GM19238 (cell line): Measurements from ENCODE around the gene RPP14.
"Not testable (repeated sequence)": the region's sequence is repeated elsewhere in the genome, so short reads cannot be mapped to it uniquely, and the experiment has no call there.

Source experiments
- DNase-seq: peaks from one replicate; pipeline ENCODE4 v3.0.0; 2011; ENCODE audit warnings: low spot score; ENCODE audit not compliant: insufficient read length

The RPP14 gene

DNA sequence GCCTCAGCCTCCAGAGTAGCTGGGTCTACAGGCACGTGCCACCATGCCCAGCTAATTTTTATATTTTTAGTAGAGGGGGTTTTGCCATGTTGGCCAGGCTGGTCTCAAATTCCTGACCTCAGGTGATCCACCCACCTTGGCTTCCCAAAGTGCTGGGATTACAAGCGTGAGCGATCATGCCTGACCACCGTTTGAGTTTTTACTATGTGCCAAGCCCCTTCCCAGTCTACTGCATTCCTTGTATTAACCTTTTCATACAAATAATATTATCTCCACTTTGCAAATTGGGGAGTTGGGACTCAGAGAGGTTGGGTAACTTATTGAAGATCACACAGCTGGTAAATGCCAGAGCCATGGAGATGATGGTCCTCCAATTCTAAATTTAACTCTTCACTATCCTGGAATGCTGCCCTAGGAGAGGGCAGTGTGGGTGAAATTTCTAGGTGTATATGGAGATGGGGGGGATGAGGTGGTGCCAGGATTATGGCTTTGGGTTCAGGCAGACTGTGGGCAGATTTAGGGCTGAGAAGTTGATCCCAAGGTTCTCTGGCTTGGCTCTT lies 25.6 kb downstream of the RPP14 start:
- no peak for DNase-seq

DNA sequence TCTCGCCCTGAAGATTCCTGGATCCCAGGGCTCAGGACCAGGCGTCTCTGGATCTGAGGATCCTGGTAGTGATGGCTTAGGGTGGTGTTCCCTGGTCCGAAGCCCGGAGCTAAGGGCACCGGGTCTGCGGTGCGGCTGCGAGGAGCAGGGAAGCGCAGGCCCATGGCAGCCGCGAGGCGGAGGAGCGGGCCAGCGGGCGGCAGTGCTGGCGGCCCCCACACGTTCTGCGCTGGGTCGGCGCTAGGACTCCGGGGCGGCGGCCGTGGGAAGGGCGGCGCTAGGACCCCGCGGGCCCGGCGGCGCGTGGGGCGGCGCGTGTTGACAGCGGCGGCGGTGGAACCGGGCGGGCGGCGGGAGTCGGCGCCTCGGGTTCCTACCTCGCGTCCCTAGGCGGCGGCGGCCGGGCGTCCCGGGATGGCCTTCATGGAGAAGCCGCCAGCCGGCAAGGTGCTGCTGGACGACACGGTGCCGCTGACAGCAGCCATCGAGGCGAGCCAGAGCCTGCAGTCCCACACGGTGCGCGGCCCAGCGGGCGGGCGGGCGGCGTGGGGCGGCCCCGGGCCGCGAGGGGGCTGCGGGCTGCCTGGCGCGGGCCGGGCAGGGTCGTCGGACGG lies 26.6 kb downstream of the RPP14 start, which contains the start of gene PXK:
PXK (plus strand) TSS at position 318 of the 614 bp plus-strand sequence; CDS start at position 415, 97 bp downstream.
- DNase-seq, result peak; percentile 74

GRCh38 chr3:58333206-58334012 lies 27.4 kb downstream of the RPP14 start:
- DNase-seq, result peak; percentile 50

- DNase-seq, result no peak
Observed at GRCh38 chr3:58334013-58334321, 27.9 kb downstream of the RPP14 start.

DNA sequence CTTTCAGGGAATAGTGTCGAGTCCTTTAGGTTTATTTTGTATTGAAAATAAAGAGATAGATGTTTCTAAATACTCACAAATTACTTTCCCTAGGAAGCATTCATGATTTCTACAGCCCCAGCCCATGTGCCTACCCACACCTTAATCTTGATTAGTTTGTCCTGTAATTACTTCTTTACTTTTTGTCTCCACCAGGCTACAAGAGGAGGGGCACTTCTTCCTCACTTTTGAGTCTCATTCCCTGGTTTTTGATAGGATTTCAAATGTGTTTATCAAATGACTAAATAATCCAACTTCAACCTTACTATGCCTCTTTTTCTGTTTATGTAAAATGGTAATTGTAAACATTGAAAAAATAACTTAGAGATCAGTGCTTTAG lies 28.4 kb downstream of the RPP14 start:
- no peak for DNase-seq

- no peak for DNase-seq
Observed at GRCh38 chr3:58335652-58335947, 29.6 kb downstream of the RPP14 start.

GRCh38 chr3:58336135-58336882 lies 30.3 kb downstream of the RPP14 start:
- DNase-seq, result no peak

GRCh38 chr3:58337190-58337589 lies 31.1 kb downstream of the RPP14 start:
- DNase-seq, result no peak

GRCh38 chr3:58339146-58339545 lies 33.1 kb downstream of the RPP14 start:
- not testable (repeated sequence) for DNase-seq

DNA sequence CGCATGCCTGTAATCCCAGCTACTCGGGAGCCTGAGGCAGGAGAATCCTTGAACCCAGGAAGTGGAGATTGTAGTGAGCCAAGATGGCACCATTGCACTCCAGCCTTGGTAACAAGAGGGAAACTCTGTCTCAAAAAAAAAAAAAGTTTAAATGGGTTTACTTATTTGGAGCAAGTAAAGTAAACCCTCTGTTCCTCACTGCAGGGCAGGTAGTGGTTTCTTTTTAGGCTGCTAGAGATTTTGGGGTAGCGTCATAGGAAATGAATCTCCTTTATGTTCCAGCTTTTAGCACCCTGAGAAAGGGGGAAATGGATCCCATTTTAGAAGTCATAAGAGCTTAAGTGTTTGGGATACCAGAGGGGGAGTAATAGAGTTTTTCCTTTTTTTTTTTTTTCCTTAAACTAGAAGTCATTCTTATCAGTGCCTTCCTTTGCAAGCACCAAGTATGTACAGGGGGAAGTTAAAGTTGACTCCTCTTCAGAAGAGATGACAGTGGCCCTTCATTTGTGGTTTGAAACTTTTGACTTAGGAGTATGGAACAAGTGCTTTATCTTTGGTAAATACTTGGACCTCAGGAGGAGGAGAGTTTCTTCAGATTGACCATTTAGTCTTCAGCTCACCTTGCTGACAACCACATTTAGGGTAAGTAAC lies 34.7 kb downstream of the RPP14 start:
- no peak for DNase-seq

DNA sequence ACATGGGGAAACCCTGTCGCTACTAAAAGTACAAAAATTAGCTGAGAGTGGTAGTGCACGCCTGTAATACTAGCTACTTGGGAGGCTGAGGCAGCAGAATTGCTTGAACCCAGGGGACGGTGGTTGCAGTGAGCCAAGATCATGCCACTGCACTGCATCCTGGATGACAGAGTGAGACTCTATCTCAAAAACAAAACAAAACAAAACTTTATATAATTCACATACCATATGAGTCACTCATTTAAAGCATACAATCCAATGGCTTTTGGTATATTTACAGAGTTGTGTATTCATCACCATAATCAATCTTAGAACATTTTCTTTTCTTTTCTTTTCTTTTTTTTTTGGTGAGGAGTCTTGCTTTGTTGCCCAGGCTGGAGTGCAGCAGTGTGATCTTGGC lies 35.3 kb downstream of the RPP14 start:
- no peak for DNase-seq

DNA sequence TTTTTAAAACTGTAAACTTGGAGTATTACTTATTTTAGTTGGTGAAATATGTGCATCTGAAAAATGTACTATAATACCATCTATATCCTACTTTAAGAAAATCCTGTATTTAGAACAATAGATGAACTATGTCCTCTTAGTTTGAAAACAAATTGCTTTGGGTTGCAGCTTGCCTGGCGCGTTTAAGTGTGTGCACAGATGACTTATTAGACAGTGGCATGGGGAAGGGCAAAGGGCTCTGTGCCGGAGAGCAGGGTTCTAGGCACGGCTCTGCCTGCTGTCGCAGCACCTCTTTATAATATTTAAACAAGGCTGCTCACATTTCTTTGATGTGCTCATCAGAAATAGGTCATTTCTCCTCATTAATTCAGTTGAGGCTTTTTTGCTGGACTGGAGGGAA lies 36.6 kb downstream of the RPP14 start:
- DNase-seq, result no peak

- DNase-seq, result no peak
Observed at GRCh38 chr3:58345457-58345856, 39.4 kb downstream of the RPP14 start.

- DNase-seq, result no peak
Observed at GRCh38 chr3:58346368-58346767, 40.3 kb downstream of the RPP14 start.

DNA sequence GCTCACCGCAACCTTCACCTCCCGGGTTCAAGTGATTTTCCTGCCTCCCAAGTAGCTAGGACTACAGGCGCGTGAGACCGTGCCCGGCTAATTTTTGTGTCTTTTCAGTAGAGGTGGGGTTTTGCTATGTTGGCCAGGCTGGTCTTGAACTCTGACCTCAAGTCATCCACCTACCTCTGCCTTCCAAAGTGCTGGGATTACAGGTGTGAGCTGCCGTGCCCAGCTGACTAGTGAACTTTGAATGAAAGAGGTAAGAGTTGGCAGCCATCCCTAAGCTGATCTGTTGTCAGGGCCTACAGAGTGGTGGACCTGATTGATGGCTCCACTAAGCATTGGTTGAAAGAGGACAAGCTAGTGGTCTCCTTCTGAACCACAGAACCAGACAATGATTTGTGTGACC lies 41.9 kb downstream of the RPP14 start:
- no peak for DNase-seq

GRCh38 chr3:58349792-58350626 lies 44.0 kb downstream of the RPP14 start:
- DNase-seq, result peak; percentile 30

- no peak for DNase-seq
Observed at GRCh38 chr3:58350627-58351013, 44.6 kb downstream of the RPP14 start.

DNA sequence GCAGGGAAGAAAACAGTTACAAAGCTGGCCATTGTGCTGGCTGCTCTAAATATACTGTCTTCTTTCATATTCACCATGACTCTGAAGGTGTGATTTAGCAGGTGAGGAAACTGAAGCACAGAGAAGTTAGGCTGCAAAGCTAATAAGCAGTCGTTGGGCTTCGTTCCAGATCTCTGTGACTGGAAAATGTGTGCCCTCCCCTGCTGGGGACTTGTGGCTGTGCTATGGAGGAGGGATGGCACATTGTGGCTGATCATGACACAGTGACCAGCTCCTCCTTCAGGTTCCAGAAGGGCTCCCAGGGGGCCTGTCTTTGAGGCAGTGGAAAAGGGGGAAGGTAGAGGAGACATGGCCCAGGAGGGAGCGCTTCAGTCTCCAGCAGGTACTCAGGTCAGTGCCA lies 45.9 kb downstream of the RPP14 start:
- no peak for DNase-seq

- DNase-seq, result no peak
Observed at GRCh38 chr3:58352626-58353025, 46.6 kb downstream of the RPP14 start.

- no peak for DNase-seq
Observed at GRCh38 chr3:58353722-58354553, 47.9 kb downstream of the RPP14 start.
